Thyroid gland (tissue), 4 donors: ENCODE data around the gene MAD1L1. TPM values are rescaled to one million over a fixed set of nuclear protein-coding genes. Genes with fewer than 3 reads are reported as not detected.
A peak's percentile ranks its signal among the peaks of the same experiment; 100 is the strongest.

Experiments
- DNase-seq, 2 donors: peaks; one replicate each; pipeline ENCODE4 v3.0.0-alpha.2; 2019
- H3K27ac ChIP-seq, 3 donors: fragments of 200-600 bp; sonication (generic); 1 replicate in 2 of 3; 2 replicates in 1 of 3; pipeline ENCODE4 v1.5.1; 2016 to 2019; ENCODE audit warnings: mild to moderate bottlenecking in 1 of 3, moderate library complexity in 1 of 3
- H3K27me3 ChIP-seq: fragments of 200-600 bp; sonication (generic); one replicate; pipeline ENCODE4 v1.5.1; 2019
- H3K36me3 ChIP-seq, 2 donors: fragments of 200-600 bp; sonication (generic); one replicate each; pipeline ENCODE4 v1.5.1; 2016 to 2019
- H3K4me1 ChIP-seq, 2 donors: fragments of 200-600 bp; sonication (generic); one replicate each; pipeline ENCODE4 v1.5.1; 2017 to 2019
- H3K4me3 ChIP-seq, 3 donors: fragments of 200-600 bp; sonication (generic); replicated peaks in 1 of 3; 1 replicate in 2 of 3; 2 replicates in 1 of 3; pipeline ENCODE4 v1.5.1; 2016; ENCODE audit warnings: mild to moderate bottlenecking in 1 of 3
- H3K9me3 ChIP-seq: fragments of 200-600 bp; sonication (generic); one replicate; pipeline ENCODE4 v1.5.1; 2017
- POLR2A ChIP-seq, 2 donors: fragments of 450-650 bp; IDR thresholded peaks; one replicate each; pipeline ENCODE4 v1.6.1; 2017; ENCODE audit warnings: antibody characterized with exemption in 2 of 2, mild to moderate bottlenecking in 2 of 2, moderate library complexity in 1 of 2
- WGBS, 2 donors: methylation state at CpG; one replicate each; pipeline ENCODE4 v1.1.5; 2017; 5-methylcytosine and 5-hydroxymethylcytosine counted together
- intact Hi-C: fragments of 100-400 bp; cut with DNase I; formaldehyde crosslinking; loops from one replicate; pipeline ENCODE4 v1.15.1; 2023
- total RNA-seq, 4 donors: library from RNA; depleted of rRNA; stranded (reverse); fragments of >200 nt; gene quantifications; one replicate each; pipeline ENCODE4 v1.2.3, GENCODE V29; 2016
- TF ChIP-seq, protein P1 (sequence below), 6 experiments: fragments of 200-600 bp in 3 of 6; fragments of 450-650 bp in 3 of 6; sonication (generic) in 3 of 6; IDR thresholded peaks; one replicate each; pipeline ENCODE4 v1.5.1; 2016 to 2019; ENCODE audit warnings: antibody characterized with exemption in 6 of 6, mild to moderate bottlenecking in 2 of 6, inconsistent platforms in 1 of 6, moderate library complexity in 1 of 6

The MAD1L1 gene
- total RNA-seq, 4 donors from 2014 or later: 27.4 to 38.6 (median 33.9) TPM

DNA sequence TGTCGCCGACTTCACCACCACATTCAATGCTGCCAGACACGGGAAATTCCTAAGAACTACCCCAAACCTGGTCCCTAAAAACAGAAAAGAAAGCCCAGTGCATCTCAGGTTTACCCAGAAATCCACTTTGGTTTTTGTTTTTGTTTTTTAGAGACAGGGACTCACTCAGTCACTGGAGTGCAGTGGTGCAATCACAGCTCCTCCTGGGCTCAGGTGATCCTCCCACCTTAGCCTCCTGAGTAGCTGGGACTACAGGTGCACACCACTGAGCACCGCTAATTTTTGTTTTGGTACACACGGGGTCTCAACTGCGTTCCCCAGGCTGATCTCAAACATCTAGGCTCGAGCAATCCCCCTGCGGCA is 22.8 kb downstream of the MAD1L1 start:
- 87 to 91% methylated on average over 8 of the region's 8 CpGs for WGBS, 2 donors
- Histone ChIP-seq H3K36me3 (peaks cover 9 to 24% of the 10 kb centered on the region in 2 donors), H3K27ac (no peak overlapping the region), H3K4me1 (no peaks in the 10 kb centered on the region), H3K4me3 (no peak overlapping the region), H3K9me3 (no peaks in the 10 kb centered on the region), H3K27me3 (no peaks in the 10 kb centered on the region)
- DNase-seq: no peak
- intact Hi-C loops: no loop called here
- TF ChIP-seq, protein P1, sequence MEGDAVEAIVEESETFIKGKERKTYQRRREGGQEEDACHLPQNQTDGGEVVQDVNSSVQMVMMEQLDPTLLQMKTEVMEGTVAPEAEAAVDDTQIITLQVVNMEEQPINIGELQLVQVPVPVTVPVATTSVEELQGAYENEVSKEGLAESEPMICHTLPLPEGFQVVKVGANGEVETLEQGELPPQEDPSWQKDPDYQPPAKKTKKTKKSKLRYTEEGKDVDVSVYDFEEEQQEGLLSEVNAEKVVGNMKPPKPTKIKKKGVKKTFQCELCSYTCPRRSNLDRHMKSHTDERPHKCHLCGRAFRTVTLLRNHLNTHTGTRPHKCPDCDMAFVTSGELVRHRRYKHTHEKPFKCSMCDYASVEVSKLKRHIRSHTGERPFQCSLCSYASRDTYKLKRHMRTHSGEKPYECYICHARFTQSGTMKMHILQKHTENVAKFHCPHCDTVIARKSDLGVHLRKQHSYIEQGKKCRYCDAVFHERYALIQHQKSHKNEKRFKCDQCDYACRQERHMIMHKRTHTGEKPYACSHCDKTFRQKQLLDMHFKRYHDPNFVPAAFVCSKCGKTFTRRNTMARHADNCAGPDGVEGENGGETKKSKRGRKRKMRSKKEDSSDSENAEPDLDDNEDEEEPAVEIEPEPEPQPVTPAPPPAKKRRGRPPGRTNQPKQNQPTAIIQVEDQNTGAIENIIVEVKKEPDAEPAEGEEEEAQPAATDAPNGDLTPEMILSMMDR (IDR thresholded peaks at IDR 0.05): no peak
- TF ChIP-seq POLR2A (IDR thresholded peaks at IDR 0.05): no peak

DNA sequence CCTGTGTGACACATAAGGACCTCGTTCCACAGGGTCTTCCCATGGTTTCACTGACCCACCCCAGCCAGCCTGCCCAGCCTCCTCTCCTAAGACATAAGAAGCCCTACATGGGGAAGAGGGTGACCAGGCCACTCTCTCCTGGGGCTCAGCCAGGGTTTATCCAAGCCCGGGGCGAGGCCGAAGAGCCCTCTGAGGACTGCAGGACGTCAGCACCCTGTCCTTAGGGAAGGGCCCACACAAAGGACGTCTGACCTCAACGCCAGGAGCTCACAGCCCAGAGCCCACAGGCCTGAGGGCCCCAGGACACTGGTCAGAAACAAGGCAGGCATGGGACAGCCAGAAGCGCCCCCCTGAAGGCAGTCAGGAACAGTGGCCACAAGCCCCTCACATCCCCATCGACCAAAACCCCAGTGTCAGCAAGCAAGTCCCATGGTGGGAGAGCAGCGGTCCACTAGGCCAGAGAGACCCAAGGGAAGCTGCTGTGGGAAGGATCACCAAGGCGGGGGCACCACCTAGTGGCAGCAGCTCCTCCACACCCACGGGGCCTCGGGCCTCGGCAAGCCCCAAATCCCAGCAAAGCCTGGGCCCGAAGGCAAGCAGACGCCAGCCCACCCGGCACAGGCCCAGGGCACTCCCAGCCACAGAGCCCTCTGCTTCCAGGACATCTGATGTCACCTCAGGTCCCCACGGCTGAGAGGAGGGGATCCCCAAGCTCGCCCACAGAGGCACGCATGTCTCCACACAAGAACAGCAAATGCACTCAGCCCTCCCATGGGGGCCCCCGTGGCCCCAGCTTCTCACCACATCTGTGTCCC is 23.4 kb downstream of the MAD1L1 start:
- no peak for TF ChIP-seq POLR2A (IDR thresholded peaks at IDR 0.05)
- TF ChIP-seq, protein P1 (IDR thresholded peaks at IDR 0.05): peak in 5 of 6 experiments; percentile 65 to 80 (median 71)
- intact Hi-C loops: no loop called here
- DNase-seq: peak; percentile 69 to 76
- H3K4me3 ChIP-seq: no peak overlapping the region
- no peaks in the 10 kb centered on the region for H3K4me1 ChIP-seq
- H3K27me3 ChIP-seq: no peaks in the 10 kb centered on the region
- H3K36me3 ChIP-seq: peaks cover 9 to 20% of the 10 kb centered on the region in 2 donors
- peak overlapping the region in 1 of 3 donors; percentile 33 for H3K27ac ChIP-seq
- 62 to 79% methylated on average over 9 to 13 of the region's 21 CpGs for WGBS, 2 donors
- H3K9me3 ChIP-seq: no peaks in the 10 kb centered on the region

DNA sequence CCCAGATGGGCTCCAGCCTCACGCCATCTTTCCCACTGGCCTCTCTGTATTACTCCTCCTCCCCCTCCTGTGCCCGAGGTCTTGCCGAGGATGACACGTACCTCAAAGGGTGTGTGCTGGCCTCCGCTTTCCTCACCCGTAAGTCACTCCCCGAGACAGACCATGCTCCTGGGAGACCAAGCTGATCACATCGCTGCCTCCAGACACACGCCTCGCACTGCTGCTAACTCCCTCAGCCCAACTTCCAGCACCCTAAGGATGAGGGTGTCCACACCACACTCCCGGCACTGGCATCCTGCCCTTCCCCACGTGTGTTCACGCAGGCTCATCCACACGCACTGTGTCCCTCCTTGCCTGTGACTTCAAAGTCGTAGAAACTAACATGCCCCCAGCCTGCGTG is 24.0 kb downstream of the MAD1L1 start:
- WGBS, 2 donors: 93 to 94% methylated on average over 16 of the region's 16 CpGs
- Histone ChIP-seq H3K4me3 (no peak overlapping the region), H3K27ac (no peak overlapping the region), H3K27me3 (no peaks in the 10 kb centered on the region), H3K36me3 (peaks cover 9 to 17% of the 10 kb centered on the region in 2 donors), H3K4me1 (no peaks in the 10 kb centered on the region), H3K9me3 (no peaks in the 10 kb centered on the region)
- no peak for DNase-seq
- no peak for TF ChIP-seq POLR2A (IDR thresholded peaks at IDR 0.05)
- intact Hi-C loops: no loop called here

DNA sequence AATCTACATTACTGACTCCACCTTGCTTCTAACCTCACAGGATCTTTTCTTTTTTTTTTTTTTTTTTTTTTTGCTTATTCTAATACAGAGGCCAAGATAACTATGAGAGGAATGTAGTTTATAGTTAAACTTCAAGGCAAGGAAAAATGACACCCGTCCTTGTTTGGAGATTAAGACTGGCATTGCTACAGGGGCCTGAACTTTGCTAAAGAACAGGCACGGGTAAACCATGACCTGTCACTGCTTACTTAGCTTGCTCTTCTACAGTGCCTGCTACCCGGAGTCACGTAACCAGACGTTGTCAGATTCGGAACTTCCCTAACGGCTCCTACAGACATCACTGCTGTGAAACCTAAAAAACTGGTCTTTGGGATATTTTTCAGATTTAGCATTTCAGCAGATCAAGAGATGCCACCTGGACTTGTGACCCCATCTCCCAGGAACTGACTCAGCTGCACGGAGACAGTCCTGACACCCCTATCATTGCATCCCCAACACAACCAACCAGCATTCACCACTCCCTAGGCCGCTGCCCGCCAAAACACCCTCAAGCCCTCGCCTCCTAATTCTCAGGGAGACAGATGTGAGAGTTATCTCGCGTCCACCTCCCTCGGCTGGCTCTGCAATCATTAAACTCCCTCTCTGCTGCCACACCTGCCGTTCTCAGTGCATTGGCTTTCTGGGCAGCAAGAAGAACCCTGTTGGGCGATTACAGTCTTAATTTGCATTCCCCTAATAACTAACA is 27.5 kb downstream of the MAD1L1 start:
- no peak overlapping the region for H3K27ac ChIP-seq
- no peaks in the 10 kb centered on the region for H3K4me1 ChIP-seq
- WGBS, 2 donors: 91 to 96% methylated on average over 16 of the region's 16 CpGs
- no peaks in the 10 kb centered on the region for H3K9me3 ChIP-seq
- DNase-seq: no peak
- intact Hi-C loops: no loop called here
- peaks cover 0 to 2% of the 10 kb centered on the region in 2 donors for H3K36me3 ChIP-seq
- no peak overlapping the region for H3K4me3 ChIP-seq
- H3K27me3 ChIP-seq: no peaks in the 10 kb centered on the region
- TF ChIP-seq, protein P1 (IDR thresholded peaks at IDR 0.05): no peak
- TF ChIP-seq POLR2A (IDR thresholded peaks at IDR 0.05): no peak

DNA sequence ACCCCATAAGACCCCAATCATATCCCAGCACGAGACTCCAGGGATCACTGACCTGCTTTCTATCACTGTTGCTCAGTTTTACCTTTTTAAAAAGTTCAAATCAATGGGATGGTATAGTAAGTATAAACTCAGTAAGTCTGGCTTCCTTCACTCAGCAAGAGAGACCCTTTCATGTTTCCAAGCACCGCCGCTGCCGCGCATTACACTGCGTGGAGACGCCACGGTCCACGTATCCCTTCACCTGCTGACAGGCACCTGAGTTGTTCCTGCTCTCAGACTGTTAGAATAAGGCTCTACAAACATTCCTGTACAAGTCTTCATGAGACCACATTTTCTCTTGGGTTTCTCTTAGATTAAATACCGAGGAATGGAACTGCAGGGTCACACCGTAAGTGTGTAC is 28.3 kb downstream of the MAD1L1 start:
- no peak for DNase-seq
- intact Hi-C loops: no loop called here
- no peak overlapping the region for H3K27ac ChIP-seq
- H3K9me3 ChIP-seq: no peaks in the 10 kb centered on the region
- 94 to 97% methylated on average over 11 of the region's 11 CpGs for WGBS, 2 donors
- H3K4me1 ChIP-seq: no peaks in the 10 kb centered on the region
- H3K4me3 ChIP-seq: no peak overlapping the region
- peaks cover 0 to 2% of the 10 kb centered on the region in 2 donors for H3K36me3 ChIP-seq
- TF ChIP-seq POLR2A (IDR thresholded peaks at IDR 0.05): no peak
- TF ChIP-seq, protein P1 (IDR thresholded peaks at IDR 0.05): no peak
- no peaks in the 10 kb centered on the region for H3K27me3 ChIP-seq
